H9 (cell line): Measurements from ENCODE around the gene ARRDC2. TPM values are rescaled to one million over a fixed set of nuclear protein-coding genes. Genes with fewer than 3 reads are reported as not detected.
"Not testable (repeated sequence)": the region's sequence is repeated elsewhere in the genome, so short reads cannot be mapped to it uniquely, and the experiment has no call there.

Experiments used
- DNase-seq: peaks from one replicate; pipeline ENCODE4 v3.0.0-alpha.2; 2017
- H2AFZ ChIP-seq: one replicate; pipeline ENCODE4 v1.6.1; 2013; ENCODE audit warnings: mild to moderate bottlenecking, low read length, control low read depth, moderate library complexity
- H2AK5ac ChIP-seq: 2 replicates; pipeline ENCODE4 v1.6.1; 2013; ENCODE audit warnings: low read length, control low read depth, mixed read lengths; ENCODE audit not compliant: insufficient read length
- H2BK120ac ChIP-seq: one replicate; pipeline ENCODE4 v1.6.1; 2013; ENCODE audit warnings: low read depth, mild to moderate bottlenecking, low read length, control low read depth, inconsistent platforms; ENCODE audit not compliant: poor library complexity, severe bottlenecking
- H2BK12ac ChIP-seq: 2 replicates; pipeline ENCODE4 v1.6.1; 2013; ENCODE audit warnings: low read length, control low read depth, mixed read lengths, low read depth; ENCODE audit not compliant: insufficient read length
- H2BK15ac ChIP-seq: 2 replicates; pipeline ENCODE4 v1.6.1; 2013; ENCODE audit warnings: low read depth, low read length, control low read depth
- H2BK20ac ChIP-seq: one replicate; pipeline ENCODE4 v1.6.1; 2013; ENCODE audit warnings: low read depth, mild to moderate bottlenecking, low read length, control low read depth, inconsistent platforms; ENCODE audit not compliant: poor library complexity, severe bottlenecking
- H2BK5ac ChIP-seq: 2 replicates; pipeline ENCODE4 v1.6.1; 2013; ENCODE audit warnings: low read length, control low read depth, mixed read lengths; ENCODE audit not compliant: insufficient read length
- H3K14ac ChIP-seq: 2 replicates; pipeline ENCODE4 v1.6.1; 2013; ENCODE audit warnings: low read length, control low read depth; ENCODE audit not compliant: insufficient read depth
- H3K18ac ChIP-seq: 2 replicates; pipeline ENCODE4 v1.6.1; 2013; ENCODE audit warnings: low read depth, mild to moderate bottlenecking, mixed read lengths, low read length, control low read depth; ENCODE audit not compliant: insufficient read length
- H3K23ac ChIP-seq: 2 replicates; pipeline ENCODE4 v1.6.1; 2013; ENCODE audit warnings: low read length, control low read depth, mixed read lengths, low read depth; ENCODE audit not compliant: insufficient read length
- H3K23me2 ChIP-seq: 2 replicates; pipeline ENCODE4 v1.6.1; 2013; ENCODE audit warnings: low read depth, mild to moderate bottlenecking, mixed read lengths, low read length, control low read depth; ENCODE audit not compliant: insufficient read length, poor library complexity, severe bottlenecking
- H3K27ac ChIP-seq: 2 replicates; pipeline ENCODE4 v1.5.1; 2013; ENCODE audit warnings: low read length, control low read depth, mixed read lengths, low read depth; ENCODE audit not compliant: insufficient read length
- H3K27me3 ChIP-seq: 2 replicates; pipeline ENCODE4 v1.6.1; 2013; ENCODE audit warnings: low read length, control low read depth, inconsistent platforms; ENCODE audit not compliant: insufficient read depth
- H3K4ac ChIP-seq: 2 replicates; pipeline ENCODE4 v1.6.1; 2013; ENCODE audit warnings: low read depth, mild to moderate bottlenecking, control low read depth, inconsistent platforms, low read length, moderate library complexity
- H3K4me1 ChIP-seq: 2 replicates; pipeline ENCODE4 v1.6.1; 2013; ENCODE audit warnings: low read length, control low read depth, inconsistent platforms; ENCODE audit not compliant: insufficient read depth
- H3K4me2 ChIP-seq: 2 replicates; pipeline ENCODE4 v1.6.1; 2013; ENCODE audit warnings: low read length, control low read depth, mixed read lengths; ENCODE audit not compliant: insufficient read length, insufficient read depth
- H3K56ac ChIP-seq: 2 replicates; pipeline ENCODE4 v1.6.1; 2013; ENCODE audit warnings: low read depth, mild to moderate bottlenecking, mixed read lengths, low read length, control low read depth; ENCODE audit not compliant: insufficient read length
- H3K79me1 ChIP-seq: 2 replicates; pipeline ENCODE4 v1.6.1; 2013; ENCODE audit warnings: low read depth, mild to moderate bottlenecking, moderate library complexity, low read length, control low read depth, inconsistent platforms; ENCODE audit not compliant: insufficient read depth, poor library complexity, severe bottlenecking
- H3K79me2 ChIP-seq: 2 replicates; pipeline ENCODE4 v1.6.1; 2013; ENCODE audit warnings: low read length, control low read depth, inconsistent platforms; ENCODE audit not compliant: insufficient read depth
- H3K9ac ChIP-seq: 2 replicates; pipeline ENCODE4 v1.6.1; 2013; ENCODE audit warnings: low read length, control low read depth, mixed read lengths; ENCODE audit not compliant: insufficient read length; ENCODE audit errors: extremely low read depth
- H3K9me3 ChIP-seq: one replicate; pipeline ENCODE4 v1.6.1; 2013; ENCODE audit warnings: low read depth, low read length, inconsistent platforms; ENCODE audit not compliant: control insufficient read depth
- H3T11ph ChIP-seq: one replicate; pipeline ENCODE4 v1.6.1; 2013; ENCODE audit warnings: mild to moderate bottlenecking, low read length, control low read depth, inconsistent platforms
- H4K20me1 ChIP-seq: one replicate; pipeline ENCODE4 v1.6.1; 2013; ENCODE audit not compliant: control insufficient read depth, insufficient read length, insufficient read depth
- H4K5ac ChIP-seq: 2 replicates; pipeline ENCODE4 v1.6.1; 2013; ENCODE audit warnings: low read depth, mild to moderate bottlenecking, mixed read lengths, low read length, control low read depth; ENCODE audit not compliant: insufficient read length
- H4K8ac ChIP-seq: replicated peaks from 2 replicates; pipeline ENCODE4 v1.6.1; 2013; ENCODE audit warnings: low read length, control low read depth, mixed read lengths, low read depth; ENCODE audit not compliant: insufficient read length
- H4K91ac ChIP-seq: 2 replicates; pipeline ENCODE4 v1.6.1; 2013; ENCODE audit warnings: low read depth, mild to moderate bottlenecking, moderate library complexity, mixed read lengths, low read length, control low read depth; ENCODE audit not compliant: insufficient read length
- H3K27ac Mint-ChIP-seq, 3 experiments: 2 replicates in 2 of 3; 3 replicates in 1 of 3; pipeline ENCODE4 v1.8.0; 2020 to 2021; ENCODE audit warnings: mixed read lengths in 3 of 3, mild to moderate bottlenecking in 1 of 3, moderate library complexity in 1 of 3
- H3K27me3 Mint-ChIP-seq: 2 replicates; pipeline ENCODE4 v1.8.0; 2021; ENCODE audit warnings: low read depth, mild to moderate bottlenecking, moderate library complexity, mixed read lengths
- H3K36me3 Mint-ChIP-seq, 3 experiments: 2 replicates in 2 of 3; 3 replicates in 1 of 3; pipeline ENCODE4 v1.8.0; 2020 to 2021; ENCODE audit warnings: low read depth in 3 of 3, mixed read lengths in 3 of 3; ENCODE audit not compliant: insufficient read depth in 1 of 3
- H3K4me1 Mint-ChIP-seq, 2 experiments: 2 replicates each; pipeline ENCODE4 v1.8.0; 2020; ENCODE audit warnings: mixed read lengths in 2 of 2
- H3K4me3 Mint-ChIP-seq, 2 experiments: 2 replicates in 1 of 2; 3 replicates in 1 of 2; pipeline ENCODE4 v1.8.0; 2020 to 2021; ENCODE audit warnings: mild to moderate bottlenecking in 2 of 2, mixed read lengths in 2 of 2, moderate library complexity in 1 of 2
- H3K9me3 Mint-ChIP-seq, 2 experiments: 2 replicates in 1 of 2; 3 replicates in 1 of 2; pipeline ENCODE4 v1.8.0; 2020; ENCODE audit warnings: mild to moderate bottlenecking in 2 of 2, mixed read lengths in 2 of 2, moderate library complexity in 1 of 2
- WGBS: extraction: QIAGEN DNeasy Blood & Tissue Kit; methylation state at CpG from one replicate; pipeline ENCODE4 v1.1.7; 2013; ENCODE audit warnings: missing lambda C conversion rate, low lambda C conversion rate, mixed read lengths; ENCODE audit not compliant: insufficient read length; ENCODE audit errors: extremely low coverage; 5-methylcytosine and 5-hydroxymethylcytosine counted together
- total RNA-seq: library from RNA; stranded (reverse); gene quantifications from 2 replicates; pipeline ENCODE4 v1.2.1, GENCODE V29; 2021
- TF ChIP-seq, protein P1 (sequence below): fragments of 200-600 bp; sonication (generic); conservative IDR thresholded peaks from 3 replicates; pipeline ENCODE4 v1.8.0; 2021; ENCODE audit warnings: antibody characterized with exemption, mild to moderate bottlenecking

The ARRDC2 gene
- total RNA-seq, 1 experiment from 2014 or later, result 10.5 TPM

DNA sequence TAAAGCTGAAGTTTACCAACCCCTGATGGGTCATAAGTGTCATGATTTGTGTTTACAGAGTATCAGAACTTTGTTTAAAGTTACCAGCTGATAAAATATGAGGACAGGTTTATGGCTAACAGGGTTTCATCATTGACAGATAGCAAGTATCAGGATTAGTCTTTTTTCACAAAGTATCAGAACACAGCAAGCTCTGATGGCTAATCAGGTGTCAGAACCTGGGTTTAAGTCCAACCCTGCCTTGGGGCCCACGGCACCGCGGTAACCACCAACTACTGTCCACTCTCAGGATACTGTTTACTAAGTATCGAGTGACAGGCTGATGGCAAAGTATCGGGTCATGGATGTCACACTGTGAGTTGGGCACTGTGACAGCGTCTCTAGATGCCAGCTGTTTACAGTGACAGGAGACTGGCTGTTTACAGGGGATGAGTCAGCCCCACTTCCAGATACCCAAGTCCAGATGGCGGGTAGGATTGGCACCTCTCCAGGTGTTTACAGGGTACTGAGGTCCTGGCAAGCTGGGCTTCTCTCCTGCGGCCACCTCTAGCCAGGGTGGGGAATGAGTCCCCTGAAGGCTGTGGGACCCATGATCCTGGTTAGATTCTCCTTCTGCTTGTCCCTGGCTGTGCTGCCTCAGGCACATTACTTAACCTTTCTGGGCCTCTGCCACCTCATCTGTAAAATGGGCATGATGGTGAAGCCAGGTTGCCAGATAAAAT, 21.8 kb downstream of the ARRDC2 start:
- H3T11ph ChIP-seq, result no peak overlapping the region
- H4K8ac ChIP-seq, result no peak overlapping the region
- Mint-ChIP-seq H3K27ac (peak overlapping the region in 1 of 3 experiments; percentile 52; a peak in 1 of 7 replicates), H3K4me3 (no peak overlapping the region), H3K36me3 (no peaks in the 10 kb centered on the region), H3K27me3 (peaks cover 9% of the 10 kb centered on the region), H3K4me1 (no peaks in the 10 kb centered on the region), H3K9me3 (no peaks in the 10 kb centered on the region; a peak in 1 of 5 replicates)
- no peaks in the 10 kb centered on the region for H3K9me3 ChIP-seq
- no peaks in the 10 kb centered on the region for H4K20me1 ChIP-seq
- H3K27ac ChIP-seq, result no peak overlapping the region
- no CpG with 5 or more reads among the region's 8 CpGs for WGBS
- H3K23me2 ChIP-seq, result no peaks in the 10 kb centered on the region
- H2BK12ac ChIP-seq, result no peak overlapping the region
- no peaks in the 10 kb centered on the region for H3K79me1 ChIP-seq
- H3K79me2 ChIP-seq, result no peaks in the 10 kb centered on the region
- no peak overlapping the region for H2BK120ac ChIP-seq
- no peak overlapping the region for H3K56ac ChIP-seq
- no peak overlapping the region for H4K5ac ChIP-seq
- H4K91ac ChIP-seq, result no peak overlapping the region
- H2BK20ac ChIP-seq, result no peak overlapping the region
- no peak overlapping the region for H2BK5ac ChIP-seq
- H2BK15ac ChIP-seq, result no peak overlapping the region
- no peak overlapping the region for H3K18ac ChIP-seq
- TF ChIP-seq, protein P1, sequence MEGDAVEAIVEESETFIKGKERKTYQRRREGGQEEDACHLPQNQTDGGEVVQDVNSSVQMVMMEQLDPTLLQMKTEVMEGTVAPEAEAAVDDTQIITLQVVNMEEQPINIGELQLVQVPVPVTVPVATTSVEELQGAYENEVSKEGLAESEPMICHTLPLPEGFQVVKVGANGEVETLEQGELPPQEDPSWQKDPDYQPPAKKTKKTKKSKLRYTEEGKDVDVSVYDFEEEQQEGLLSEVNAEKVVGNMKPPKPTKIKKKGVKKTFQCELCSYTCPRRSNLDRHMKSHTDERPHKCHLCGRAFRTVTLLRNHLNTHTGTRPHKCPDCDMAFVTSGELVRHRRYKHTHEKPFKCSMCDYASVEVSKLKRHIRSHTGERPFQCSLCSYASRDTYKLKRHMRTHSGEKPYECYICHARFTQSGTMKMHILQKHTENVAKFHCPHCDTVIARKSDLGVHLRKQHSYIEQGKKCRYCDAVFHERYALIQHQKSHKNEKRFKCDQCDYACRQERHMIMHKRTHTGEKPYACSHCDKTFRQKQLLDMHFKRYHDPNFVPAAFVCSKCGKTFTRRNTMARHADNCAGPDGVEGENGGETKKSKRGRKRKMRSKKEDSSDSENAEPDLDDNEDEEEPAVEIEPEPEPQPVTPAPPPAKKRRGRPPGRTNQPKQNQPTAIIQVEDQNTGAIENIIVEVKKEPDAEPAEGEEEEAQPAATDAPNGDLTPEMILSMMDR, result no peak
- no peak for DNase-seq
- H3K27me3 ChIP-seq, result no peaks in the 10 kb centered on the region
- H3K14ac ChIP-seq, result no peak overlapping the region
- no peak overlapping the region for H3K9ac ChIP-seq
- no peak overlapping the region for H3K4ac ChIP-seq
- no peaks in the 10 kb centered on the region for H3K4me1 ChIP-seq
- H3K23ac ChIP-seq, result no peak overlapping the region
- no peak overlapping the region for H2AFZ ChIP-seq
- no peak overlapping the region for H2AK5ac ChIP-seq
- H3K4me2 ChIP-seq, result no peak overlapping the region

DNA sequence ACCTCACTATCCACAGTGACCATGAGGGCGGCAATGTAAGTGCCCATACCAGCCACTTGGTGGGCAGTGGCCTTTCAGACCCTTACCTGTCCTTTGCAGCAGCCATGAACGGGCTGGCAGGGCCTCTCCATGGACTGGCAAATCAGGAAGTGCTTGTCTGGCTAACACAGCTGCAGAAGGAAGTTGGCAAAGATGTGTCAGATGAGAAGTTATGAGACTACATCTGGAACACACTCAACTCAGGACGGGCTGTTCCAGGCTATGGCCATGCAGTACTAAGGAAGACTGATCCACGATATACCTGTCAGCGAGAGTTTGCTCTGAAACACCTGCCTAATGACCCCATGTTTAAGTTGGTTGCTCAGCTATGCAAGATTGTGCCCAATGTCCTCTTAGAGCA, 23.4 kb downstream of the ARRDC2 start:
- H3K9me3 ChIP-seq, H3K4me1 Mint-ChIP-seq, H3K9ac ChIP-seq, H3K9me3 Mint-ChIP-seq, H3K27me3 ChIP-seq, H3T11ph ChIP-seq, H2BK15ac ChIP-seq, H3K79me2 ChIP-seq, DNase-seq, H3K27ac Mint-ChIP-seq, H3K4me2 ChIP-seq, H2BK120ac ChIP-seq, H3K4ac ChIP-seq, H3K14ac ChIP-seq, H2BK20ac ChIP-seq, H4K91ac ChIP-seq, H3K23me2 ChIP-seq, H3K36me3 Mint-ChIP-seq, H2BK12ac ChIP-seq, H2AK5ac ChIP-seq, H4K8ac ChIP-seq, H3K4me1 ChIP-seq, H3K4me3 Mint-ChIP-seq, H3K27ac ChIP-seq, H3K79me1 ChIP-seq, H2BK5ac ChIP-seq, H3K27me3 Mint-ChIP-seq, H3K56ac ChIP-seq, H3K23ac ChIP-seq, H4K5ac ChIP-seq, H4K20me1 ChIP-seq, H3K18ac ChIP-seq, H2AFZ ChIP-seq: not testable (repeated sequence)
- WGBS, result no CpG with 5 or more reads among the region's 5 CpGs
